VCaP (cell line): ENCODE measurements around the gene ITSN2.

Source experiments
- H3K27ac ChIP-seq: fragments of 450-650 bp; 2 replicates; pipeline ENCODE4 v1.5.1; 2017
- TF ChIP-seq, protein P1 (sequence below): fragments of 450-650 bp; conservative IDR thresholded peaks from 2 replicates; pipeline ENCODE4 v1.5.1; 2017; ENCODE audit warnings: mild to moderate bottlenecking, moderate library complexity

Gene ITSN2

DNA sequence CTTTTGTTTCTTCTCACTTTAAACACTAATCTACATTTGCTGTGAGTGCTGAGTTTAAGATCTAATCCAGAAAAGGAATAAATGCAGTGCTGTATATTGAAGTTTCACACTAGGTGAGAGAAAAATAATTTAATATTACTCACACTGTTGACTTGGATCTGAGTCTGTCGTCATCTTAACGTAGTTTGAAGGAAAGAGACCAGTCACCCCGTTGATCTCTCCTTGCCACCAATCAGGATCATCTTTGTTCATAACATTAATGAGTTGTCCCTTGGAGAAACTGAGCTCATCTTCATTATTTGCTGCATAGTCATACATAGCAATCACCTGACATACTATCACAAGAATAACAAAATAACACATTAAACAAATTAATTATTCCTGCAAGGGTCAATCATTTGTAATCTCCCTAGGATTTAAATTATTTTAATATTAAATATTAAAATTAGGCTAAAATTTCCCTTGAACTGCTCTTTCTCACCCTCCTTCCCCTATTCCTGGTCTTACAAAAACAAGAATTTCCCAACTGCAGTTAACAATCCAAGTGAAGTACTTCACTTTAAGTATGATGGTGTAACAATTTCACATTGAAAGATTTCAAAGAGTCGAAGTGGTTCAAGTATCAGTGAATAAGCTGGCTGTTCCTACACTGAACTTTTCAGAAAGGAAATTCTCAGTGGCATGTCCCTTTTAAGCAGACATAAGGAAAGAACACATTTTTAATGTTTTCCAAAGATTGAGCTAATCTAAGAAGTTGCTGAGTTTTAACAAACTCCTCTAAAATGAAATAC, 114.2 kb downstream of the ITSN2 start:
- TF ChIP-seq, protein P1, sequence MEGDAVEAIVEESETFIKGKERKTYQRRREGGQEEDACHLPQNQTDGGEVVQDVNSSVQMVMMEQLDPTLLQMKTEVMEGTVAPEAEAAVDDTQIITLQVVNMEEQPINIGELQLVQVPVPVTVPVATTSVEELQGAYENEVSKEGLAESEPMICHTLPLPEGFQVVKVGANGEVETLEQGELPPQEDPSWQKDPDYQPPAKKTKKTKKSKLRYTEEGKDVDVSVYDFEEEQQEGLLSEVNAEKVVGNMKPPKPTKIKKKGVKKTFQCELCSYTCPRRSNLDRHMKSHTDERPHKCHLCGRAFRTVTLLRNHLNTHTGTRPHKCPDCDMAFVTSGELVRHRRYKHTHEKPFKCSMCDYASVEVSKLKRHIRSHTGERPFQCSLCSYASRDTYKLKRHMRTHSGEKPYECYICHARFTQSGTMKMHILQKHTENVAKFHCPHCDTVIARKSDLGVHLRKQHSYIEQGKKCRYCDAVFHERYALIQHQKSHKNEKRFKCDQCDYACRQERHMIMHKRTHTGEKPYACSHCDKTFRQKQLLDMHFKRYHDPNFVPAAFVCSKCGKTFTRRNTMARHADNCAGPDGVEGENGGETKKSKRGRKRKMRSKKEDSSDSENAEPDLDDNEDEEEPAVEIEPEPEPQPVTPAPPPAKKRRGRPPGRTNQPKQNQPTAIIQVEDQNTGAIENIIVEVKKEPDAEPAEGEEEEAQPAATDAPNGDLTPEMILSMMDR, result no peak
- no peak overlapping the region for H3K27ac ChIP-seq

DNA sequence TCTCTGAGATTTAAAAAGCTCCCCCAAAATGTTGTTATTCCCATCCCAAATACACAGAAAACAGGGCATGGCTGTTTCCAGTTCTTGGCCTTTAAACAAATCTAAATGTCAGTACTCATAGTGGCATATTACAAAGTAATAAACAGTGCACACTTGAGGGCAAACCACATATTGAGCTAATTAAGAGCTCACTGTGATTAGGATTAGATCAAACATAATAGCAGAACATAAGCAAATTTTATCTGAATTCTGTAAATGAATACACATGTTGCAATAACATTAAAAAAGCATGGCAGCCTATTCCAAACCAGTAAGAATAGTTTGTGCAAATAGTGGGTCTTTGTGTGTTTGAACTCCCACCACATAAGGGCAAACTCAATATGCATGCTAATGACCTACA, 118.8 kb downstream of the ITSN2 start:
- TF ChIP-seq, protein P1, result no peak

DNA sequence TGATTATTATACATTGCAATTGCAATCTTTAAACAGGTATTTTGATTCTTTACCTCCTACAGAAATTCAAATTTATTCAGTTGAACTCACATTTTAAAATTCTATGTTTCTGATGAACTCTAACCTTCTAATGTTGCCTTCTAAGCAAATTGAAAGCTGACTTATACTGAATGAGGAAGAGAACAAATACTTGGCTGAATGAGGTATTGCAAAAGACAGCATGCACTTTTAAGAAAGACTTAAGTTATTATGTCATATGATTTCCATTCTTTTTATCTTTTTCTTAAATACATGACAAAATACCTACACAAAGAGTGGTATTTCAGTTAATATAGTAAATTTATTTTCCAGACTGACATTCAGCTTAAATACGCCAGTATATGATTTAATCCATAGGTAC, 120.8 kb downstream of the ITSN2 start:
- no peak overlapping the region for H3K27ac ChIP-seq
- TF ChIP-seq, protein P1, result no peak

More for the DNA sequence above, 118.8 kb downstream of the ITSN2 start:
- H3K27ac ChIP-seq, result no peak overlapping the region

DNA sequence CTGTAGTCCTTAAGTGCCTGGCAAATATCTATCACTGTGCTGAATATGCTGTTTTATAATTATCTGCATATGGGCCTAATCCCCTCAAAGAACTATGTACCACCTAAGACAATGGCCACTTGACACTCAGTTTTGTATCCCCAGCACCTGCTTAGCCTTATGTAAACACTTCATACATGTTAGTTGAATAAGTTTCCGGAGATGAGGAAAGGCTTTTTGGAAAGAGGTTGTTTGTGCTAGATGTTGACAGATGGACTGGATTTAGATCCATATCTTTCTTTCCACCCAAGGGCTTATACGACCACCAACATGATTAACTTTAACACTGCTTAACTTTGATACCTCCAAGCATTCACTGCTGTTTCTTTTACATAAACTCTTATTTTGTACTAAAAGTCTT, 122.2 kb downstream of the ITSN2 start:
- H3K27ac ChIP-seq, result no peak overlapping the region
- TF ChIP-seq, protein P1, result no peak

GRCh38 chr2:24237313-24237712, 123.0 kb downstream of the ITSN2 start:
- TF ChIP-seq, protein P1, result no peak
- no peak overlapping the region for H3K27ac ChIP-seq

- H3K27ac ChIP-seq, result no peak overlapping the region
- TF ChIP-seq, protein P1, result no peak
Measured at GRCh38 chr2:24233321-24233720, 127.0 kb downstream of the ITSN2 start.

GRCh38 chr2:24231461-24231881, 128.9 kb downstream of the ITSN2 start:
- no peak overlapping the region for H3K27ac ChIP-seq
- TF ChIP-seq, protein P1, result no peak
